ENCODE measurements around the gene EXTL2.

DNA sequence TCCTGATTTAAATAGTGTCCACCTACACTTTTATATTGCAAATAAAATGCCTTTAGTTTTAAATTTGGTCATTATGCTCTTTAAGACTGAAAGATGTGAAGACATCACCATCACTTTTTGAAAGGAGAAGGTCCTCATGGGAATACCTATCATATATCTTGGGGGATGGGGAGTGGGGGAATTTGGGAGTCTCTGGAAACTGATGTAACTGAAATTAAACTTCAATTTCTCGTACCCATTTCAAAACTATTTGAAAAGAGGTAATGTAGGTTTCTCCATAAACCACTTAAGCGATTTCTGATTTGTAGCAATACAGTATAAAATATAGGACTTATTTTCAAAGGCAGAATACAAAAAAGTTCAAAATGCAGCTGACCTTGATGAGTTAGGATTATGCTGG lies 924 bp downstream of the EXTL2 start:
- TF ChIP-seq POLR2AphosphoS5 (IDR thresholded peaks at IDR 0.05; ENCODE audit: low read depth, low read length) (no peak), POLR2A (IDR thresholded peaks at IDR 0.05; ENCODE audit: low read depth, low read length) (no peak)

All from GM12892 (cell line).